Parathyroid adenoma (tissue), 2 donors: Measurements from ENCODE around the gene QTRT2.

Source experiments
- H2AFZ ChIP-seq: fragments of 300-600 bp; sonication (generic); one replicate; pipeline ENCODE4 v1.7.0; 2017; ENCODE audit warnings: antibody characterized with exemption, mild to moderate bottlenecking
- H3K27ac ChIP-seq: fragments of 300-600 bp; sonication (generic); one replicate; pipeline ENCODE4 v1.7.0; 2017
- H3K27me3 ChIP-seq: fragments of 300-600 bp; sonication (generic); one replicate; pipeline ENCODE4 v1.7.0; 2017; ENCODE audit warnings: low read length; ENCODE audit not compliant: control insufficient read depth, insufficient read depth
- H3K36me3 ChIP-seq: fragments of 300-600 bp; sonication (generic); one replicate; pipeline ENCODE4 v1.7.0; 2017; ENCODE audit warnings: low read length; ENCODE audit not compliant: control insufficient read depth, insufficient read depth
- H3K4me1 ChIP-seq: fragments of 300-600 bp; sonication (generic); one replicate; pipeline ENCODE4 v1.7.0; 2017; ENCODE audit warnings: control low read depth
- H3K4me2 ChIP-seq: fragments of 300-600 bp; sonication (generic); one replicate; pipeline ENCODE4 v1.7.0; 2017; ENCODE audit warnings: low read length
- H3K4me3 ChIP-seq: fragments of 300-600 bp; sonication (generic); one replicate; pipeline ENCODE4 v1.7.0; 2017; ENCODE audit warnings: low read depth, low read length
- H3K79me2 ChIP-seq: fragments of 300-600 bp; sonication (generic); one replicate; pipeline ENCODE4 v1.7.0; 2017; ENCODE audit warnings: control low read depth
- H3K9ac ChIP-seq: fragments of 300-600 bp; sonication (generic); one replicate; pipeline ENCODE4 v1.7.0; 2017; ENCODE audit warnings: mild to moderate bottlenecking
- H3K9me3 ChIP-seq: fragments of 300-600 bp; sonication (generic); one replicate; pipeline ENCODE4 v1.7.0; 2017; ENCODE audit warnings: low read length; ENCODE audit not compliant: control insufficient read depth
- TF ChIP-seq, protein P1 (sequence below): fragments of 300-600 bp; sonication (generic); IDR thresholded peaks from one replicate; pipeline ENCODE4 v1.7.0; 2017; ENCODE audit warnings: antibody characterized with exemption, mild to moderate bottlenecking
- donor health status: primary hyperparathyroidism.

The QTRT2 gene

DNA sequence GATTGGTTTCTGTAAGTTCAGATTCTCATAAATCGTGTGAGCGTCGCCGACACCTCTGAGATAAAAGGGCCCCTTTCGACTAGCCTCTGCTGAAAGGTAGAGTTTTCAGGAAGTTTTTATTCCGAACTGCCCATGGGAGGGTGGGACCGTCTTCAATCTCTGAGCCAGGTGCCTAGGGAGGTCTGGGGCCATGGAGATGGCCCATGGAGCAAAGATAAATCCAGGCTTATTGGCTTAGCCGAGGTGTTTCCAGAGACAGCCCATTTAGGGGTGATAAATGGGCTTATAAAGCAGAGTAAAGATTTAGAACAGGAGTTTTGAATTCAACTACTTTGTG lies 442 bp downstream of the QTRT2 start:
- Histone ChIP-seq H3K4me3 (peak overlapping the region; percentile 85), H3K79me2 (peaks cover 29% of the 10 kb centered on the region), H3K36me3 (no peaks in the 10 kb centered on the region), H2AFZ (peak overlapping the region; percentile 90), H3K4me1 (peaks cover 11% of the 10 kb centered on the region), H3K27ac (peak overlapping the region; percentile 58), H3K9ac (no peak overlapping the region), H3K27me3 (no peaks in the 10 kb centered on the region), H3K9me3 (no peaks in the 10 kb centered on the region), H3K4me2 (peak overlapping the region; percentile 85)
- TF ChIP-seq, protein P1, sequence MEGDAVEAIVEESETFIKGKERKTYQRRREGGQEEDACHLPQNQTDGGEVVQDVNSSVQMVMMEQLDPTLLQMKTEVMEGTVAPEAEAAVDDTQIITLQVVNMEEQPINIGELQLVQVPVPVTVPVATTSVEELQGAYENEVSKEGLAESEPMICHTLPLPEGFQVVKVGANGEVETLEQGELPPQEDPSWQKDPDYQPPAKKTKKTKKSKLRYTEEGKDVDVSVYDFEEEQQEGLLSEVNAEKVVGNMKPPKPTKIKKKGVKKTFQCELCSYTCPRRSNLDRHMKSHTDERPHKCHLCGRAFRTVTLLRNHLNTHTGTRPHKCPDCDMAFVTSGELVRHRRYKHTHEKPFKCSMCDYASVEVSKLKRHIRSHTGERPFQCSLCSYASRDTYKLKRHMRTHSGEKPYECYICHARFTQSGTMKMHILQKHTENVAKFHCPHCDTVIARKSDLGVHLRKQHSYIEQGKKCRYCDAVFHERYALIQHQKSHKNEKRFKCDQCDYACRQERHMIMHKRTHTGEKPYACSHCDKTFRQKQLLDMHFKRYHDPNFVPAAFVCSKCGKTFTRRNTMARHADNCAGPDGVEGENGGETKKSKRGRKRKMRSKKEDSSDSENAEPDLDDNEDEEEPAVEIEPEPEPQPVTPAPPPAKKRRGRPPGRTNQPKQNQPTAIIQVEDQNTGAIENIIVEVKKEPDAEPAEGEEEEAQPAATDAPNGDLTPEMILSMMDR: no peak

DNA sequence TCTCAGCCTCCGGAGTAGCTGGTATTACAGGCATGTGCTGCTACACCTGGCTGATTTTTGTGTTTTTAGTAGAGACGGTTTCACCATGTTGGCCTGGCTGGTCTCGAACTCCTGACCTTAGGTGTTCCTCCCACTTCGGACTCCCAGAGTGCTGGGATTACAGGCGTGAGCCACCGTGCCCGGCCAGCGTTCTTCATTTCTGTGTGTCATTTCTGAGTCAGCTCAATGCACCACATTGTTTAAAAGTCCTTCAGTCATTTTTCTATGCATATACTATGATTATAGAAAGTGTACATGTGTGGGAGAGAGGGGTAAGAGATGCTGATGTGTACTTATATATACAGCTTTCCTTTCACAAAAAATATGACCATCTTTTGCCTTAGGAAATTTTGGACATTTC lies 2.1 kb downstream of the QTRT2 start:
- Histone ChIP-seq H3K9me3 (no peaks in the 10 kb centered on the region), H3K4me2 (no peak overlapping the region), H2AFZ (no peak overlapping the region), H3K79me2 (peaks cover 29% of the 10 kb centered on the region), H3K36me3 (no peaks in the 10 kb centered on the region), H3K4me3 (no peak overlapping the region), H3K27me3 (no peaks in the 10 kb centered on the region), H3K4me1 (peaks cover 11% of the 10 kb centered on the region), H3K27ac (no peak overlapping the region), H3K9ac (no peak overlapping the region)
- TF ChIP-seq, protein P1: no peak

DNA sequence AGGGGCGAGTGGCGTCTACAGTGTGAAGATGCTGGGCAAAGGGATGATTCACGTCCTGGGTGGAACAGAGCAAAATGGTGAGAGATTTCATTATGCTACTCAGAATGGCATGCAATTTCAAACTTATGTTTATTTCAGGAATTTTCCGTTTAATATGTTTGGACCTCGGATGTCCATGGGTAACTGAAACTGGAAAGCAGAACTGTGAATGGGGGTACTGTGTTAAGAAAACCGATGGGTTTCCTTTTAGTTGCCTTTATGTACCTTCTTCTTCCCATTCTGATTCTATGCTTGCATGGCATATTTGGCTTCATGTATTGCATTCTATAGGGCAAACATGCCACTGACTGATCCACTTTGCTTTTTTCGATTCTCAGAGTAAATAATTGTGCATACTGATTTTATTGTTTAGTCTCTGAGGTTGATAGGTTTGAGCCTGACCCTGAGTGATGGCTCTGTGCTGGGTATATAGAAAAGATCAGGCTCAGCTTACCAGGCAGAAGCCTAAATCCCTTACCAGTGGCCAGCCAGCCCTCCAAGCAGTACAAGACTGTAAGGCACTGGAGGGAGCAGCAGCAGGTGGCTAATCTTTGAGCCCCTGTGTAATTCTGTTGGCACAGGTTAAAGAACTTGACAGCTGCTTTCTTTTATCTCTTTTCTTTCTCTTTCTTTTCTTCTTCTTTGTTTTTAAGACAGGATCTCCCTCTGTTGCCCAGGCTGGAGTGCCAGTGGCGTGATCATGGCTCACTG lies 4.5 kb downstream of the QTRT2 start:
- H3K9ac ChIP-seq: no peak overlapping the region
- no peak overlapping the region for H3K4me2 ChIP-seq
- no peaks in the 10 kb centered on the region for H3K9me3 ChIP-seq
- no peaks in the 10 kb centered on the region for H3K36me3 ChIP-seq
- no peaks in the 10 kb centered on the region for H3K27me3 ChIP-seq
- no peak overlapping the region for H3K27ac ChIP-seq
- H3K4me3 ChIP-seq: no peak overlapping the region
- TF ChIP-seq, protein P1: no peak
- peaks cover 23% of the 10 kb centered on the region for H3K79me2 ChIP-seq
- H2AFZ ChIP-seq: no peak overlapping the region
- peaks cover 4% of the 10 kb centered on the region for H3K4me1 ChIP-seq

DNA sequence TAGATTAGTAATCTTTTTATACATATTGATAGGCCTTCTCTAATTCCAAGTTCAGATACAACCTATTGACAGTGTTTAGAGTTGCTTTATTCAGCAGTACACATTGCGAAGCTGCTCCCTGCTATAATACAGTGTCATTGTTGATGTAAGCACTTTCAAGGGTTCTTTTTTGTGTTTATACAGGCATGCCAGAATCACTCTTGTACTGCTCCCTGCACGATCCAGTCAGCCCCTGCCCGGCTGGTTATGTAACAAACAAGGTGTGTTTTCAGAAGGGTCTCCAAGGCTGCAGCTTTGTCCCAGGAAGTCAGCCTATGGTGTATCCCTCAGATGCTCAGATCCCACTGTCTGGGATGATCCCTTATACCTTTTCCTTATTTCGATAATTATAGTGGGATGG lies 11.3 kb downstream of the QTRT2 start:
- no peak overlapping the region for H3K4me2 ChIP-seq
- H3K79me2 ChIP-seq: peaks cover 3% of the 10 kb centered on the region
- TF ChIP-seq, protein P1: no peak
- H3K9me3 ChIP-seq: no peaks in the 10 kb centered on the region
- no peaks in the 10 kb centered on the region for H3K36me3 ChIP-seq
- no peak overlapping the region for H3K9ac ChIP-seq
- H3K27me3 ChIP-seq: no peaks in the 10 kb centered on the region
- no peaks in the 10 kb centered on the region for H3K4me1 ChIP-seq
- no peak overlapping the region for H3K4me3 ChIP-seq
- H2AFZ ChIP-seq: no peak overlapping the region
- H3K27ac ChIP-seq: no peak overlapping the region

DNA sequence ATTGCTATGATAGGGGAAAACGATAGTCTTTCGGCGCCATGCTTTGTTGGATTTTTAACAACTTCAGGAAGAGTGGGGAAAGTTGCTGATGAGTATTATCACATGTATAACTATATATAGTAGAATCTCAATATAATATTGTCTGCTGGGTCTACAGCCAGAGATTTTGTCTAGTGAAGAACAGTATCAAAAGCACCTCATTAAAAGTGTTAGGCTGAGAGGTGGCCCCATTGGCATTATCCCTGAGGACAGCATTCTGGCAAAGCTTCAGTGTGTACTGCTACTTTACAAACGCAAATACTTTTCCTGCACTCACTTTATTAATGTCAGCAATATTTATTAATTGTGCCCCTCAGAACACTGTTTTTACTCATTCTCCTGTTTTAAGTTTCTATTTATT lies 11.8 kb downstream of the QTRT2 start:
- H3K4me3 ChIP-seq: no peak overlapping the region
- no peaks in the 10 kb centered on the region for H3K27me3 ChIP-seq
- no peaks in the 10 kb centered on the region for H3K9me3 ChIP-seq
- no peaks in the 10 kb centered on the region for H3K4me1 ChIP-seq
- H3K4me2 ChIP-seq: no peak overlapping the region
- no peaks in the 10 kb centered on the region for H3K36me3 ChIP-seq
- H3K27ac ChIP-seq: no peak overlapping the region
- H2AFZ ChIP-seq: no peak overlapping the region
- H3K79me2 ChIP-seq: peaks cover 3% of the 10 kb centered on the region
- H3K9ac ChIP-seq: no peak overlapping the region
- TF ChIP-seq, protein P1: no peak
